ENCODE data around the gene CCL27. TPM values are rescaled to one million over a fixed set of nuclear protein-coding genes. Genes with fewer than 3 reads are reported as not detected.

CCL27 gene
- total and polyA plus RNA-seq, 10 of the 15 experiments (the other 5 are each of a cell fraction or from before 2014, with no cell fraction given), result 0.45 TPM; not detected in 9

DNA sequence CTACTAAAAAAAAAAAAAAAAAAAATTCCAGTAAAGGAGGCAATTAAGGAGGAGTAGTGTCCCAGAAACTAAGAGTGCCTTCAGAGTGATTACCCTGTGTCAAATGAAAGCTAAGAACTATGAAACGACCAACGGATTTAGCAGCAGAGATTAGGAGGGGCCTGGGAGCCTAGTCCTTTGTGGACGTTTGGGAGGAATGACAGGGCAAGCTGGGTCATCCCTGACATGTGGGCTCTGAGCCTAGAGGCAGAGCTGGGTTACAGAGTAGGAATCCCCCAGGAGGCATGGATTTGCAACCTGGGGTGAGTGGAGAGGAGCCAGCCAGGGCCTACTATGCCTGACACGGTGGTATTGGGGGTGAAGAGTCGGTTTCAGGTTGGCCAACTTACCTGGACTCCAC, 29.3 kb downstream of the CCL27 start:
- FAIRE-seq (peak; percentile 38), DNase-seq (ENCODE audit: low read depth, low spot score) (no peak), ATAC-seq (no peak)
- in situ Hi-C loops (cut with MboI) (no loop called here), intact Hi-C loops (cut with micrococcal nuclease; ENCODE audit: unreplicated experiment) (no loop called here)
- peaks cover 2 to 6% of the 10 kb centered on the region in 2 experiments; a peak in 3 of 4 replicates for H3K36me3 ChIP-seq (ENCODE audit: control insufficient read depth in 2 of 2, insufficient read depth in 2 of 2, low read length in 1 of 2)
- 84% methylated on average over 5 of the region's 5 CpGs for WGBS (ENCODE audit: insufficient coverage, insufficient replicate concordance, low lambda C conversion rate, missing lambda C conversion rate)
- H4K20me1 ChIP-seq (ENCODE audit: control insufficient read depth, insufficient read depth), result no peaks in the 10 kb centered on the region; the same call in none of the 2 replicates
- no peak for TF ChIP-seq STAT3 (IDR thresholded peaks at IDR 0.05; ENCODE audit: low read depth, low read length)
- TF ChIP-seq, protein P1, sequence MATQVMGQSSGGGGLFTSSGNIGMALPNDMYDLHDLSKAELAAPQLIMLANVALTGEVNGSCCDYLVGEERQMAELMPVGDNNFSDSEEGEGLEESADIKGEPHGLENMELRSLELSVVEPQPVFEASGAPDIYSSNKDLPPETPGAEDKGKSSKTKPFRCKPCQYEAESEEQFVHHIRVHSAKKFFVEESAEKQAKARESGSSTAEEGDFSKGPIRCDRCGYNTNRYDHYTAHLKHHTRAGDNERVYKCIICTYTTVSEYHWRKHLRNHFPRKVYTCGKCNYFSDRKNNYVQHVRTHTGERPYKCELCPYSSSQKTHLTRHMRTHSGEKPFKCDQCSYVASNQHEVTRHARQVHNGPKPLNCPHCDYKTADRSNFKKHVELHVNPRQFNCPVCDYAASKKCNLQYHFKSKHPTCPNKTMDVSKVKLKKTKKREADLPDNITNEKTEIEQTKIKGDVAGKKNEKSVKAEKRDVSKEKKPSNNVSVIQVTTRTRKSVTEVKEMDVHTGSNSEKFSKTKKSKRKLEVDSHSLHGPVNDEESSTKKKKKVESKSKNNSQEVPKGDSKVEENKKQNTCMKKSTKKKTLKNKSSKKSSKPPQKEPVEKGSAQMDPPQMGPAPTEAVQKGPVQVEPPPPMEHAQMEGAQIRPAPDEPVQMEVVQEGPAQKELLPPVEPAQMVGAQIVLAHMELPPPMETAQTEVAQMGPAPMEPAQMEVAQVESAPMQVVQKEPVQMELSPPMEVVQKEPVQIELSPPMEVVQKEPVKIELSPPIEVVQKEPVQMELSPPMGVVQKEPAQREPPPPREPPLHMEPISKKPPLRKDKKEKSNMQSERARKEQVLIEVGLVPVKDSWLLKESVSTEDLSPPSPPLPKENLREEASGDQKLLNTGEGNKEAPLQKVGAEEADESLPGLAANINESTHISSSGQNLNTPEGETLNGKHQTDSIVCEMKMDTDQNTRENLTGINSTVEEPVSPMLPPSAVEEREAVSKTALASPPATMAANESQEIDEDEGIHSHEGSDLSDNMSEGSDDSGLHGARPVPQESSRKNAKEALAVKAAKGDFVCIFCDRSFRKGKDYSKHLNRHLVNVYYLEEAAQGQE (IDR thresholded peaks at IDR 0.05; ENCODE audit: low read depth, low read length), result no peak
- TF ChIP-seq ZNF217 (IDR thresholded peaks at IDR 0.05), result no peak
- no peak for TF ChIP-seq CBX5 (IDR thresholded peaks at IDR 0.05; ENCODE audit: low read depth)
- TF ChIP-seq, protein P2, sequence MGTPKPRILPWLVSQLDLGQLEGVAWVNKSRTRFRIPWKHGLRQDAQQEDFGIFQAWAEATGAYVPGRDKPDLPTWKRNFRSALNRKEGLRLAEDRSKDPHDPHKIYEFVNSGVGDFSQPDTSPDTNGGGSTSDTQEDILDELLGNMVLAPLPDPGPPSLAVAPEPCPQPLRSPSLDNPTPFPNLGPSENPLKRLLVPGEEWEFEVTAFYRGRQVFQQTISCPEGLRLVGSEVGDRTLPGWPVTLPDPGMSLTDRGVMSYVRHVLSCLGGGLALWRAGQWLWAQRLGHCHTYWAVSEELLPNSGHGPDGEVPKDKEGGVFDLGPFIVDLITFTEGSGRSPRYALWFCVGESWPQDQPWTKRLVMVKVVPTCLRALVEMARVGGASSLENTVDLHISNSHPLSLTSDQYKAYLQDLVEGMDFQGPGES (IDR thresholded peaks at IDR 0.05), result no peak
- TF ChIP-seq, protein P3, sequence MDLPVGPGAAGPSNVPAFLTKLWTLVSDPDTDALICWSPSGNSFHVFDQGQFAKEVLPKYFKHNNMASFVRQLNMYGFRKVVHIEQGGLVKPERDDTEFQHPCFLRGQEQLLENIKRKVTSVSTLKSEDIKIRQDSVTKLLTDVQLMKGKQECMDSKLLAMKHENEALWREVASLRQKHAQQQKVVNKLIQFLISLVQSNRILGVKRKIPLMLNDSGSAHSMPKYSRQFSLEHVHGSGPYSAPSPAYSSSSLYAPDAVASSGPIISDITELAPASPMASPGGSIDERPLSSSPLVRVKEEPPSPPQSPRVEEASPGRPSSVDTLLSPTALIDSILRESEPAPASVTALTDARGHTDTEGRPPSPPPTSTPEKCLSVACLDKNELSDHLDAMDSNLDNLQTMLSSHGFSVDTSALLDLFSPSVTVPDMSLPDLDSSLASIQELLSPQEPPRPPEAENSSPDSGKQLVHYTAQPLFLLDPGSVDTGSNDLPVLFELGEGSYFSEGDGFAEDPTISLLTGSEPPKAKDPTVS (IDR thresholded peaks at IDR 0.05; ENCODE audit: low read depth, low read length), result no peak
- TF ChIP-seq ZNF384 (IDR thresholded peaks at IDR 0.05; ENCODE audit: borderline replicate concordance, low read depth, low read length), result no peak
- TF ChIP-seq SPI1 (IDR thresholded peaks at IDR 0.05; ENCODE audit: borderline replicate concordance, insufficient read depth, low read depth, low read length), result no peak
- TF ChIP-seq BRCA1 (IDR thresholded peaks at IDR 0.05; ENCODE audit: low read depth, low read length), result no peak
- no peak for TF ChIP-seq NR2C2 (IDR thresholded peaks at IDR 0.05; ENCODE audit: borderline replicate concordance, control insufficient read depth, insufficient read length, low read depth)
- TF ChIP-seq, protein P4, sequence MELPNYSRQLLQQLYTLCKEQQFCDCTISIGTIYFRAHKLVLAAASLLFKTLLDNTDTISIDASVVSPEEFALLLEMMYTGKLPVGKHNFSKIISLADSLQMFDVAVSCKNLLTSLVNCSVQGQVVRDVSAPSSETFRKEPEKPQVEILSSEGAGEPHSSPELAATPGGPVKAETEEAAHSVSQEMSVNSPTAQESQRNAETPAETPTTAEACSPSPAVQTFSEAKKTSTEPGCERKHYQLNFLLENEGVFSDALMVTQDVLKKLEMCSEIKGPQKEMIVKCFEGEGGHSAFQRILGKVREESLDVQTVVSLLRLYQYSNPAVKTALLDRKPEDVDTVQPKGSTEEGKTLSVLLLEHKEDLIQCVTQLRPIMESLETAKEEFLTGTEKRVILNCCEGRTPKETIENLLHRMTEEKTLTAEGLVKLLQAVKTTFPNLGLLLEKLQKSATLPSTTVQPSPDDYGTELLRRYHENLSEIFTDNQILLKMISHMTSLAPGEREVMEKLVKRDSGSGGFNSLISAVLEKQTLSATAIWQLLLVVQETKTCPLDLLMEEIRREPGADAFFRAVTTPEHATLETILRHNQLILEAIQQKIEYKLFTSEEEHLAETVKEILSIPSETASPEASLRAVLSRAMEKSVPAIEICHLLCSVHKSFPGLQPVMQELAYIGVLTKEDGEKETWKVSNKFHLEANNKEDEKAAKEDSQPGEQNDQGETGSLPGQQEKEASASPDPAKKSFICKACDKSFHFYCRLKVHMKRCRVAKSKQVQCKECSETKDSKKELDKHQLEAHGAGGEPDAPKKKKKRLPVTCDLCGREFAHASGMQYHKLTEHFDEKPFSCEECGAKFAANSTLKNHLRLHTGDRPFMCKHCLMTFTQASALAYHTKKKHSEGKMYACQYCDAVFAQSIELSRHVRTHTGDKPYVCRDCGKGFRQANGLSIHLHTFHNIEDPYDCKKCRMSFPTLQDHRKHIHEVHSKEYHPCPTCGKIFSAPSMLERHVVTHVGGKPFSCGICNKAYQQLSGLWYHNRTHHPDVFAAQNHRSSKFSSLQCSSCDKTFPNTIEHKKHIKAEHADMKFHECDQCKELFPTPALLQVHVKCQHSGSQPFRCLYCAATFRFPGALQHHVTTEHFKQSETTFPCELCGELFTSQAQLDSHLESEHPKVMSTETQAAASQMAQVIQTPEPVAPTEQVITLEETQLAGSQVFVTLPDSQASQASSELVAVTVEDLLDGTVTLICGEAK (IDR thresholded peaks at IDR 0.05; ENCODE audit: borderline replicate concordance), result no peak
- no peak for TF ChIP-seq TARDBP (IDR thresholded peaks at IDR 0.05; ENCODE audit: borderline replicate concordance)
- no peak for TF ChIP-seq NBN (IDR thresholded peaks at IDR 0.05)
- TF ChIP-seq ATF7 (IDR thresholded peaks at IDR 0.05; ENCODE audit: low read depth), result no peak
- TF ChIP-seq RBBP5 (conservative IDR thresholded peaks at IDR 0.05), result no peak
- ChIA-PET RAD21 (ENCODE audit: unreplicated experiment) (interaction anchor here (0.5 to 1.6 kb wide), 6 partner anchors 13 to 1021 kb away, joined by 3 to 8 read pairs (median 3); partner anchors contain the start of gene DCTN3), SMC1A (ENCODE audit: uncharacterized antibody, unreplicated experiment) (interaction anchor here (0.8 to 2.6 kb wide), 6 partner anchors 8 to 256 kb away, joined by 3 to 13 read pairs (median 6); partner anchors contain the start of genes DCTN3, GALT, MYORG and RPP25L), POLR2A (no interaction called here), CTCF (interaction anchor here (0.7 to 8.3 kb wide), 16 partner anchors 8 to 257 kb away, joined by 3 to 118 read pairs (median 8); partner anchors contain the start of genes DCTN3, GALT and RPP25L)
- no peak overlapping the region for H3K9ac ChIP-seq (ENCODE audit: control insufficient read depth, insufficient read depth, low read length)
- H3K4me3 ChIP-seq, result no peak overlapping the region
- peaks cover 6 to 8% of the 10 kb centered on the region in 2 experiments; a peak in 3 of 4 replicates for H3K27me3 ChIP-seq (replicated peaks in 1 of 2; ENCODE audit: control insufficient read depth in 2 of 2, insufficient read depth in 2 of 2, low read length in 1 of 2)
- H3K79me2 ChIP-seq (ENCODE audit: control insufficient read depth, insufficient read depth, low read length), result peaks cover 15% of the 10 kb centered on the region
- no peak overlapping the region for H3K27ac ChIP-seq (ENCODE audit: control insufficient read depth, insufficient read depth)
- peaks cover 4% of the 10 kb centered on the region for H3K4me1 ChIP-seq (ENCODE audit: control insufficient read depth, insufficient read depth, low read length)
- no peak overlapping the region for H2AFZ ChIP-seq (ENCODE audit: control insufficient read depth, low read depth, low read length)
- H3K9me3 ChIP-seq (replicated peaks; ENCODE audit: control insufficient read depth, insufficient read depth, low read length), result no peaks in the 10 kb centered on the region
- BruUV-seq (replicated peaks), result no TSS peak
- no peak overlapping the region for H3K4me2 ChIP-seq (ENCODE audit: control insufficient read depth, insufficient read depth)
